ENCODE results near the gene OR56A5. TPM values are rescaled to one million over a fixed set of nuclear protein-coding genes. Genes with fewer than 3 reads are reported as not detected.
"Not testable (repeated sequence)": the region's sequence is repeated elsewhere in the genome, so short reads cannot be mapped to it uniquely, and the experiment has no call there.

The OR56A5 gene
- polyA plus RNA-seq, 3 donors = not detected

- H3K27me3 Mint-ChIP-seq (ENCODE audit: low read depth in 3 of 3) = peaks cover 3 to 7% (median 3%) of the 10 kb centered on the region in 3 donors
- no peaks in the 10 kb centered on the region for H3K4me1 Mint-ChIP-seq
- intact Hi-C loops (cut with micrococcal nuclease) = no loop called here
- no peak overlapping the region for H3K27ac Mint-ChIP-seq
- no peaks in the 10 kb centered on the region for H3K36me3 Mint-ChIP-seq
- Histone ChIP-seq H3K36me3 (replicated peaks in 1 of 2; ENCODE audit: control insufficient read depth in 1 of 2, insufficient read depth in 2 of 2, low read length in 2 of 2) (no peaks in the 10 kb centered on the region), H3K27ac (ENCODE audit: low read depth in 1 of 2, low read length in 2 of 2) (no peak overlapping the region), H3K79me2 (ENCODE audit: insufficient read depth, low read length) (no peaks in the 10 kb centered on the region), H3K9ac (ENCODE audit: insufficient read depth, low read length, poor library complexity, severe bottlenecking) (no peak overlapping the region), H3K4me1 (ENCODE audit: control insufficient read depth in 1 of 2, insufficient read depth in 2 of 2, low read length in 2 of 2) (no peaks in the 10 kb centered on the region), H3K9me3 (replicated peaks in 1 of 2; ENCODE audit: control insufficient read depth in 1 of 2, insufficient read depth in 1 of 2, low read length in 2 of 2) (peaks cover 5 to 7% of the 10 kb centered on the region in 2 donors), H3K4me2 (replicated peaks; ENCODE audit: extremely low read depth, low read length, poor library complexity, severe bottlenecking) (no peak overlapping the region), H3K27me3 (ENCODE audit: control insufficient read depth in 2 of 2, insufficient read depth in 2 of 2, low read length in 2 of 2) (peaks cover 0 to 2% of the 10 kb centered on the region in 2 donors), H3K4me3 (replicated peaks in 1 of 3; ENCODE audit: low read depth in 2 of 3, low read length in 3 of 3) (no peak overlapping the region), H4K20me1 (ENCODE audit: insufficient read depth, low read length) (no peaks in the 10 kb centered on the region), H2AFZ (ENCODE audit: insufficient read depth, low read depth, low read length, poor library complexity, severe bottlenecking) (no peak overlapping the region)
- 100% methylated on average over 1 of the region's 2 CpGs for WGBS (ENCODE audit: insufficient coverage)
- DNase-seq = no peak
- TF ChIP-seq, protein P1, sequence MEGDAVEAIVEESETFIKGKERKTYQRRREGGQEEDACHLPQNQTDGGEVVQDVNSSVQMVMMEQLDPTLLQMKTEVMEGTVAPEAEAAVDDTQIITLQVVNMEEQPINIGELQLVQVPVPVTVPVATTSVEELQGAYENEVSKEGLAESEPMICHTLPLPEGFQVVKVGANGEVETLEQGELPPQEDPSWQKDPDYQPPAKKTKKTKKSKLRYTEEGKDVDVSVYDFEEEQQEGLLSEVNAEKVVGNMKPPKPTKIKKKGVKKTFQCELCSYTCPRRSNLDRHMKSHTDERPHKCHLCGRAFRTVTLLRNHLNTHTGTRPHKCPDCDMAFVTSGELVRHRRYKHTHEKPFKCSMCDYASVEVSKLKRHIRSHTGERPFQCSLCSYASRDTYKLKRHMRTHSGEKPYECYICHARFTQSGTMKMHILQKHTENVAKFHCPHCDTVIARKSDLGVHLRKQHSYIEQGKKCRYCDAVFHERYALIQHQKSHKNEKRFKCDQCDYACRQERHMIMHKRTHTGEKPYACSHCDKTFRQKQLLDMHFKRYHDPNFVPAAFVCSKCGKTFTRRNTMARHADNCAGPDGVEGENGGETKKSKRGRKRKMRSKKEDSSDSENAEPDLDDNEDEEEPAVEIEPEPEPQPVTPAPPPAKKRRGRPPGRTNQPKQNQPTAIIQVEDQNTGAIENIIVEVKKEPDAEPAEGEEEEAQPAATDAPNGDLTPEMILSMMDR (IDR thresholded peaks at IDR 0.05) = no peak
- H3K9me3 Mint-ChIP-seq = peaks cover 8 to 24% (median 15%) of the 10 kb centered on the region in 7 donors
- no peak overlapping the region for H3K4me3 Mint-ChIP-seq
Observed at GRCh38 chr11:5966958-5967357, 1.3 kb downstream of the OR56A5 start.

GRCh38 chr11:5960704-5961320 lies 7.5 kb downstream of the OR56A5 start:
- H4K20me1 ChIP-seq (ENCODE audit: insufficient read depth, low read length); H3K4me2 ChIP-seq (replicated peaks; ENCODE audit: extremely low read depth, low read length, poor library complexity, severe bottlenecking); H3K27ac ChIP-seq (ENCODE audit: low read depth in 1 of 2, low read length in 2 of 2); H3K36me3 Mint-ChIP-seq; H3K36me3 ChIP-seq (replicated peaks in 1 of 2; ENCODE audit: control insufficient read depth in 1 of 2, insufficient read depth in 2 of 2, low read length in 2 of 2); H3K4me3 Mint-ChIP-seq; H3K9ac ChIP-seq (ENCODE audit: insufficient read depth, low read length, poor library complexity, severe bottlenecking); DNase-seq; H2AFZ ChIP-seq (ENCODE audit: insufficient read depth, low read depth, low read length, poor library complexity, severe bottlenecking); H3K27ac Mint-ChIP-seq; H3K79me2 ChIP-seq (ENCODE audit: insufficient read depth, low read length); intact Hi-C loops (cut with micrococcal nuclease); H3K27me3 ChIP-seq (ENCODE audit: control insufficient read depth in 2 of 2, insufficient read depth in 2 of 2, low read length in 2 of 2); H3K4me1 Mint-ChIP-seq; H3K4me1 ChIP-seq (ENCODE audit: control insufficient read depth in 1 of 2, insufficient read depth in 2 of 2, low read length in 2 of 2); H3K27me3 Mint-ChIP-seq (ENCODE audit: low read depth in 3 of 3); H3K4me3 ChIP-seq (replicated peaks in 1 of 3; ENCODE audit: low read depth in 2 of 3, low read length in 3 of 3): not testable (repeated sequence)
- peaks cover 15 to 33% (median 27%) of the 10 kb centered on the region in 7 donors for H3K9me3 Mint-ChIP-seq
- H3K9me3 ChIP-seq (replicated peaks in 1 of 2; ENCODE audit: control insufficient read depth in 1 of 2, insufficient read depth in 1 of 2, low read length in 2 of 2) = peaks cover 7 to 15% of the 10 kb centered on the region in 2 donors
- 99% methylated on average over 19 of the region's 40 CpGs for WGBS (ENCODE audit: insufficient coverage)

Data from CD14-positive monocyte (primary cell).